GM13976 (cell line): ENCODE data around the gene ACCSL.

Source experiments
- DNase-seq: peaks from one replicate; pipeline ENCODE4 v3.0.0; 2012; ENCODE audit warnings: low spot score
- in situ Hi-C: fragments of 300-500 bp; cut with MboI; formaldehyde crosslinking; loops from one replicate; pipeline ENCODE4 v1.12.0; 2022; ENCODE audit warnings: low sequenced_read_pairs, mixed read lengths, inconsistent platforms; ENCODE audit not compliant: unreplicated experiment
- TF ChIP-seq, protein P1 (sequence below): IDR thresholded peaks from 2 replicates; pipeline ENCODE4 v1.5.1; 2012; ENCODE audit warnings: borderline replicate concordance, mild to moderate bottlenecking; ENCODE audit not compliant: insufficient read depth; ENCODE audit errors: extremely low read depth, missing control alignments, control extremely low read depth

ACCSL gene

DNA sequence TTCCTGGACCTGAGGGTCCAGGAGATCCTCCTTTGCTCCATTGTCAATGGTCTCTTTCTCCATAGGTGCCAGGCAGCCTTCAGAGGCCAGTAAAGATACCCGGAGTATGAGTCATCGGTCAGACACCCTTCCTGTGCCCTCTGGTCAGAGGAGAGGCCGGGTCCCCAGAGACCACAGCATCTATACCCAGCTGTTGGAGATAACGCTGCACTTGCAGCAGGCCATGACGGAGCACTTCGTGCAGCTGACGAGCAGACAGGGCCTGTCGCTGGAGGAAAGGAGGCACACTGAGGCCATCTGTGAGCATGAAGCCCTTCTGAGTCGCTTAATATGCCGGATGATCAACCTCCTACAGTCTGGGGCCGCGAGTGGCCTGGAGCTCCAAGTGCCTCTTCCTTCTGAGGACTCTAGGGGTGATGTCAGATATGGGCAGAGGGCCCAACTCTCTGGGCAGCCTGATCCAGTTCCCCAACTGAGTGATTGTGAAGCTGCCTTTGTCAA, at the start of gene ACCSL:
Gene ACCSL, plus strand, starts transcription at position 51 of the 501 bp plus-strand sequence. Its CDS starts 56 bp downstream, at position 107.
- TF ChIP-seq, protein P1, sequence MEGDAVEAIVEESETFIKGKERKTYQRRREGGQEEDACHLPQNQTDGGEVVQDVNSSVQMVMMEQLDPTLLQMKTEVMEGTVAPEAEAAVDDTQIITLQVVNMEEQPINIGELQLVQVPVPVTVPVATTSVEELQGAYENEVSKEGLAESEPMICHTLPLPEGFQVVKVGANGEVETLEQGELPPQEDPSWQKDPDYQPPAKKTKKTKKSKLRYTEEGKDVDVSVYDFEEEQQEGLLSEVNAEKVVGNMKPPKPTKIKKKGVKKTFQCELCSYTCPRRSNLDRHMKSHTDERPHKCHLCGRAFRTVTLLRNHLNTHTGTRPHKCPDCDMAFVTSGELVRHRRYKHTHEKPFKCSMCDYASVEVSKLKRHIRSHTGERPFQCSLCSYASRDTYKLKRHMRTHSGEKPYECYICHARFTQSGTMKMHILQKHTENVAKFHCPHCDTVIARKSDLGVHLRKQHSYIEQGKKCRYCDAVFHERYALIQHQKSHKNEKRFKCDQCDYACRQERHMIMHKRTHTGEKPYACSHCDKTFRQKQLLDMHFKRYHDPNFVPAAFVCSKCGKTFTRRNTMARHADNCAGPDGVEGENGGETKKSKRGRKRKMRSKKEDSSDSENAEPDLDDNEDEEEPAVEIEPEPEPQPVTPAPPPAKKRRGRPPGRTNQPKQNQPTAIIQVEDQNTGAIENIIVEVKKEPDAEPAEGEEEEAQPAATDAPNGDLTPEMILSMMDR = no peak
- in situ Hi-C loops = no loop called here
- no peak for DNase-seq

DNA sequence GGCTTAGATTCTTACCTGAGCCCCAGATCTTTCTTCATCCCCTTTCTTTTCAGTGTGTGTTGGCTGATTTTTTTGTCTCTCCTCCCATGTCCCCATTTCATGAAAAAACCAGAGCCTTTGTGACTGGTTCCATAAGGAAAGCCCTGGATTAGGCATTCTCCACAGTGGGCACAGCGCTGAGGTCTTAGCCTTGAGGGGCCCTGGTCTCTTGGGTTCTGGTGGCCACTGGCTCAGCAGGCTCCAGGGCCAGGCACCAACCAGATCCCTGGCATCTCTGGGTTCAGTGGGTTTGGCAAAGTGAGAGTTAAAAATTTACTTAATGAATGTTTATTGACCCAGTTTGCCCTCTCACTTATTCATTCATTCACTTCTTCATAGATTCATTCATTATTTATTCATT, 49.5 kb upstream of the ACCSL start:
- no peak for DNase-seq
- in situ Hi-C loops = no loop called here
- TF ChIP-seq, protein P1 = no peak

DNA sequence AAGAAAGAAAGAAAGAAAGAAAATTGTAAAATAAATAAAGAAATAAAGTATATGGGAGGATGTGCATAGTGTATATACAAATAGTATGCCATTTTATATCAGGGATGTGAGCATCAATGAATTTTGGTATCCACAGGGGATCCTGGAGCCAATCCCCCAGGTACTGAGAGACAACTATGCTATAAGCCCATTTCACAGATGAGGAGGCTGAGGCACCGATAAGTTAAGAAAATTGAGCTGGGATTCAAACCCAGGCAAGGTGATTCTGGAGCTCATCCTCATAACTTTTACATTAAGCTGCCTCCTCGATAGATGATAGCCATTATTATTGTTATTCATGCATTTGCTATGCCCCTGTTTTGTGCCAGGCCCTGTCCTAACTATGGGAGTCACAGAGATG, 47.0 kb upstream of the ACCSL start:
- TF ChIP-seq, protein P1 = no peak
- in situ Hi-C loops = no loop called here
- DNase-seq = no peak

DNA sequence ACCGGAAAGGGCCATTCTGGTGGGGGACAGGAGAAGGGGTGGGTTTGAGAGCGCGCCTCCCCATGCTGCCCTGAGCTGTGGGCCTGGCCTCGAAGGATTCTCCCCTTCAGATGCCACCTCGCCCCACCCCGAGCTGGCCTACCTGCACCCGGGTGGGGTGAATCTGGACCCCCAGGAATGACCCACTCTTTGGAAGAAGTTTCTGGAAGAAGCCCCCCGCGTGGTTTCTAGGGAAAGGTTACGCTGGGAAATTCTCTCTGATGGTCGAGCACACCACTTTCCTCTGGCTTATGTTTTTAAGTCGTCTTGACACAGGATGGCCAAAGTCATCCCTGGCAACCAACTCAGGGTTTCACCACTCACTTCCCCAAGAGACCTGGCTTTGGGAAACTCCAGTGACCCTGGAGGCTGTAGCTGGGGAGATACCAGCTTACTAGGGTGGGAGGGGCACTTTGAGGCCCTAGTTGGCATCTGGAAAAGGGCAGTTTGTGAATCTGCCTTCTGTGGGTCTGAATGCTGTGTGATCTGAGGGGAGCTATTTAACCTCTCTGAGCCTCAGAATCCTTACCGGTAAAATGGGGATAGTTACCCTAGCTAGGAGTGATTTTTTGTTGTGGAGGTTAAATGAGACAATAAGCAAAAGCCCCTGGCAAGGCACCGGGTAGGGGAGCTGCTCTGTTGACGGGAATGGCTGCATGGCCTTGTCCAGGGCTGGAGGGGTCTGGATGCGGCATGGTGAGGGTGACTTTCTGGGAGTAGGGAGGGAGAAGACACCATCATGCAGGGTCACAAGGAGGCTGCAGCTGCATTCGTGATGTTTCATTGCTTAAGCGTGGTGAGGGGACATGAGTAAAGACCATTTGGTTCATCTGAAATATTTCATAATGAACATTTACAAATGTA, 45.3 kb upstream of the ACCSL start:
- in situ Hi-C loops = no loop called here
- DNase-seq = no peak
- TF ChIP-seq, protein P1 = no peak

DNA sequence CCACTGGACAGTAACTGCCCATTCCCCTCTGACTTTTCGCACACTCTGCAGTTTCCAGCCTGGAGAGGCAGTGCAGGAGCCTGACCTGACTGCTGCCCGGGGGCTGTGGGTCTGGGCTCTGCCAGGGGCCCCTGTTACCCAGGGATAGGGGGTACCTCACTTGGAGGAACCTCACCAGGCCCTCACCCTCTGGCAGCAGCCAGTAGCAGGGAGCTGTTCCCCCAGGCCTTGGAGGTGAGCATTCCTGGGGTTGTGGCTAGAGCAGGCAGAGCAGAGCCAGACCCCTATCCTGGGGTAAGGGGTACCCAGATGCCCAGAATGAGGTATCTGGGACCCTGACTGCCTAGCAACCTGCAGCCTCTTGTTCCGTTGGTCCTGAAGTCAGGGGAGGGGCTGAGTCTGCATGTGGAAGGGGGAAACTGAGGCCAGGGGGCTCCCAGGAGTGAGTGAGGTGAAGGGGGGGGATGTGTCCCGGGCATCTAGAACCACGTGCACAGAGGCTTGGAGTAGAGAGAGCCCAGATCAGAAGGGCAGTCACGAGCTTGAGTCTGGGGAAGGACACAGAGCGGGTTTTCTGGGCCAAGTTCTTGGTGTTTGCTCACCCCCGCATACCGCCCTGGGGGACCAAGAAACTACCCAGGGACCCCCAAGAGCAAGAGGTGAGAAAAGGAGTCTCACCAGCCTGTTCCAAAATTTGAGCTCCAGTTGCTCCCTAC, 43.9 kb upstream of the ACCSL start:
- in situ Hi-C loops = no loop called here
- no peak for DNase-seq
- TF ChIP-seq, protein P1 = no peak

DNA sequence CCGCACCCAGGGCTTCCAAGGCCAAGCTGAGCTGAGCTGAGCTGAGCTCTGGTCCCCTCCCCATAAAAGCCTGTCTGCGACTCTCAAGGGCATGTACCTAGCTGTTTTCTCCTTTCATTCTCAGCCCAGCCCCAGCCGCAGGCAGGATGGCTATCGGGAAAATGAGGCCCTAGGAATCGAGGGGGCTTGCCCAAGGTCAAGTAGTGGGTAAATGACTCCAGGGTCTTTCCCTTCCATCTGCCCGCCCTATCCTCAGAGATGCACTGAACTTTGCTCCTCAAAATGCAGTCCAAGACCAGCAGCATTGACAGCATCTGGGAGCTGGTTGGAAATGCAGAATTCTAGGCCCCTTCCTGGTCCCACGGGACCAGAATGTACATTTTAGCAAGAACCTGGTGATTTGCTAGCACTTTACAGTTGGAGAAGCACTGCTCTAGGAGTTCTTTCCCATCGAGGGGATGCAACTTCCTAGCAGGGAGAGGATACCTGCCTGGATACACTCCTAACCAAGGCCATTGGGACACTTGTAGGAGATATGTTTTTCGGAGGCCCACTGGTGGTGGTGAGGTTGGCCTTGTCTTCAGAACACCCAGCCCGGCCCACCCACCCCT, 43.2 kb upstream of the ACCSL start:
- in situ Hi-C loops = no loop called here
- DNase-seq = no peak
- TF ChIP-seq, protein P1 = no peak
